Mucosa of descending colon (tissue), 3 donors: Measurements from ENCODE around the gene ISCU. TPM values are rescaled to one million over a fixed set of nuclear protein-coding genes. Genes with fewer than 3 reads are reported as not detected.
A peak's percentile ranks its signal among the peaks of the same experiment; 100 is the strongest.
"Not testable (repeated sequence)": the region's sequence is repeated elsewhere in the genome, so short reads cannot be mapped to it uniquely, and the experiment has no call there.

Source experiments
- ATAC-seq: fragments of 200-7000 bp; cut with Tn5 transposase; one replicate; pipeline ENCODE4 v1.9.1; 2020; ENCODE audit warnings: mild to moderate bottlenecking, moderate library complexity
- DNase-seq, 3 donors: peaks; one replicate each; pipeline ENCODE4 v3.0.0-alpha.2; 2020
- H3K36me3 ChIP-seq: fragments of 200-600 bp; one replicate; pipeline ENCODE4 v1.8.0; 2021; ENCODE audit warnings: low read depth, mild to moderate bottlenecking
- H3K4me1 ChIP-seq: fragments of 200-600 bp; one replicate; pipeline ENCODE4 v1.8.0; 2021; ENCODE audit warnings: low read depth, mild to moderate bottlenecking
- H3K4me3 ChIP-seq: fragments of 200-600 bp; one replicate; pipeline ENCODE4 v1.8.0; 2021; ENCODE audit warnings: mild to moderate bottlenecking
- H3K9me3 ChIP-seq: fragments of 200-600 bp; one replicate; pipeline ENCODE4 v1.8.0; 2021; ENCODE audit warnings: mild to moderate bottlenecking
- intact Hi-C, 2 donors: fragments of 100-400 bp; cut with DNase I in 1 of 2; cut with micrococcal nuclease in 1 of 2; formaldehyde crosslinking; loops; one replicate each; pipeline versions ENCODE4 v1.11.0 to v1.11.1; 2022; cut with DNase I, micrococcal nuclease
- total RNA-seq, 3 donors: library from RNA; stranded (reverse); fragmentation: NEBNext Ultra II Directional in 2 of 3; extraction: Animal tissue kit (Norgen Biotek cat#: 25700) in 2 of 3; gene quantifications; one replicate each; pipeline versions ENCODE4 v1.2.1 to v1.2.4, GENCODE V29; 2021 to 2023
- TF ChIP-seq, protein P1 (sequence below): fragments of 200-600 bp; IDR thresholded peaks from one replicate; pipeline ENCODE4 v1.8.0; 2022; ENCODE audit warnings: antibody characterized with exemption, mild to moderate bottlenecking
- donor health status: DM: no; HTN: no; CAD: no; lungs with moderate emphysema.
- donor health status: DM: no; HTN: no; CAD: no.
- donor health status: DM: no; HTN: yes; CAD: no.

ISCU gene
- total RNA-seq, 3 donors from 2014 or later = 94.7 to 155 (median 107) TPM

DNA sequence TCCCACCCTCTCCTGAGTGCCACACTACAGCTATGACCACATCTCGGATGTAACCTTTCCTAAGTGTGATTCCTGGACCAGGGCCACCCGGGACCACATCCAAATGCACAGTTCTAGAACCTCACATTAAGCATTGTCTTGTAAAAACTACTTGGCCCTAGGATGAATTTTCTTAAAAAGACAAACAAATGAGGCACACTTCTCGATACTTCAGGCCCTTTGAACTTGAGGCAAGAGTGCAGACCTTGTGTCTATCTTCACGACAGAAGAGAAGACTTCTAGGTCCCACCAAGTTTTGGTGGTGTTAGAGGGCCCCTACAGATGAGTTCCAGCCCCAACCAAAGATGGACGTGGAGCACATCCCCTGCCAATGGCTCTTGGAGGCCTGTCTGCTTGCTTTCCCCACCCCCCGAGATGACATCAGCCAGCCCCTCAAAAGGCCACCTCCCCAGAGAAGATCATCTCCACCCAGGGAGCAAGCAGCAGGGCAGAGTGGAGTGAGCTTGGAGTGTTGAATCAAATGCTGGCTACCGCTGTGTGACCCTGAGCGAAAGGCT, 9.3 kb downstream of the ISCU start:
- no peak overlapping the region for H3K4me3 ChIP-seq
- intact Hi-C loops = no loop called here
- ATAC-seq (no peak), DNase-seq (no peak)
- H3K9me3 ChIP-seq = no peaks in the 10 kb centered on the region
- H3K36me3 ChIP-seq = peaks cover 17% of the 10 kb centered on the region
- TF ChIP-seq, protein P1, sequence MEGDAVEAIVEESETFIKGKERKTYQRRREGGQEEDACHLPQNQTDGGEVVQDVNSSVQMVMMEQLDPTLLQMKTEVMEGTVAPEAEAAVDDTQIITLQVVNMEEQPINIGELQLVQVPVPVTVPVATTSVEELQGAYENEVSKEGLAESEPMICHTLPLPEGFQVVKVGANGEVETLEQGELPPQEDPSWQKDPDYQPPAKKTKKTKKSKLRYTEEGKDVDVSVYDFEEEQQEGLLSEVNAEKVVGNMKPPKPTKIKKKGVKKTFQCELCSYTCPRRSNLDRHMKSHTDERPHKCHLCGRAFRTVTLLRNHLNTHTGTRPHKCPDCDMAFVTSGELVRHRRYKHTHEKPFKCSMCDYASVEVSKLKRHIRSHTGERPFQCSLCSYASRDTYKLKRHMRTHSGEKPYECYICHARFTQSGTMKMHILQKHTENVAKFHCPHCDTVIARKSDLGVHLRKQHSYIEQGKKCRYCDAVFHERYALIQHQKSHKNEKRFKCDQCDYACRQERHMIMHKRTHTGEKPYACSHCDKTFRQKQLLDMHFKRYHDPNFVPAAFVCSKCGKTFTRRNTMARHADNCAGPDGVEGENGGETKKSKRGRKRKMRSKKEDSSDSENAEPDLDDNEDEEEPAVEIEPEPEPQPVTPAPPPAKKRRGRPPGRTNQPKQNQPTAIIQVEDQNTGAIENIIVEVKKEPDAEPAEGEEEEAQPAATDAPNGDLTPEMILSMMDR = no peak
- peaks cover 22% of the 10 kb centered on the region for H3K4me1 ChIP-seq

DNA sequence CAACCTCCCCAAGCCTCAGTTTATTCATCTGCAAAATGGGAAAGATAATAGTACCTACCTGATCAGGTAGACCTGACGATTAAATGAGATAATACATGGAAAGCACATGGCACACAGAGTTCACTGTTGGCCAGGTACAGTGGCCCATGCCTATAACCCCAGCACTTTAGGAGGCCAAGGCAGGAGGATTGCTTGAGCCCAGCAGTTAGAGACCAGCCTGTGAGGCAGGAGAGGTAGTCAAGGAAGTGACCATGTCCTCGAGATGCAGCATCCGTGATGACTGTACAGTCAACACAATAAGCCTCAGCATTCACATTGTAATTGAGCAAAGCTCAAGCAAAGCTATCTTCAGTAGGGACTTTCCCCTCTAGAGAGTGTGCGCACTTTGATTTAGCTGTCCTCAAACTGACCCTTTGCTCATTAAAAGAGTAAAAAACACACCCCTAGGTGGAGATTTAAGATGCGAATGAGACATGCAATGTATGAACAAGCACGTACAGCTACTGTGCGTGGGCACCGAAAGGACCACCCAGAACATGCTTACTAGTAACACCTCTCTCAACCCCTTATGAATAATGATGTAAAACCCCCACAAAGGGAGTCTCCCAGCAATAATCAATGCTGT, 9.9 kb downstream of the ISCU start:
- H3K9me3 ChIP-seq = no peaks in the 10 kb centered on the region
- intact Hi-C loops = no loop called here
- peak in 1 of 3 donors; percentile 35 for DNase-seq
- H3K36me3 ChIP-seq = peaks cover 12% of the 10 kb centered on the region
- H3K4me3 ChIP-seq = no peak overlapping the region
- H3K4me1 ChIP-seq = peaks cover 22% of the 10 kb centered on the region
- peak; percentile 81 for ATAC-seq
- TF ChIP-seq, protein P1 = no peak

GRCh38 chr12:108573317-108573716, 10.9 kb downstream of the ISCU start:
- ATAC-seq = peak; percentile 61
- no peaks in the 10 kb centered on the region for H3K9me3 ChIP-seq
- H3K4me1 ChIP-seq = peaks cover 12% of the 10 kb centered on the region
- H3K4me3 ChIP-seq = no peak overlapping the region
- DNase-seq = no peak
- intact Hi-C loops = no loop called here
- TF ChIP-seq, protein P1 = no peak
- peaks cover 5% of the 10 kb centered on the region for H3K36me3 ChIP-seq

- ATAC-seq, H3K9me3 ChIP-seq, intact Hi-C loops: not testable (repeated sequence)
Observed at GRCh38 chr12:108574276-108574675, 11.9 kb downstream of the ISCU start.

GRCh38 chr12:108575199-108575912, 13.0 kb downstream of the ISCU start:
- Histone ChIP-seq H3K9me3 (no peaks in the 10 kb centered on the region), H3K4me1 (peaks cover 9% of the 10 kb centered on the region), H3K36me3 (no peaks in the 10 kb centered on the region), H3K4me3 (no peak overlapping the region)
- intact Hi-C loops = no loop called here
- TF ChIP-seq, protein P1 = no peak
- ATAC-seq (no peak), DNase-seq (no peak)

More at GRCh38 chr12:108574276-108574675, 11.9 kb downstream of the ISCU start:
- H3K4me3 ChIP-seq, H3K36me3 ChIP-seq, H3K4me1 ChIP-seq, DNase-seq: not testable (repeated sequence)

DNA sequence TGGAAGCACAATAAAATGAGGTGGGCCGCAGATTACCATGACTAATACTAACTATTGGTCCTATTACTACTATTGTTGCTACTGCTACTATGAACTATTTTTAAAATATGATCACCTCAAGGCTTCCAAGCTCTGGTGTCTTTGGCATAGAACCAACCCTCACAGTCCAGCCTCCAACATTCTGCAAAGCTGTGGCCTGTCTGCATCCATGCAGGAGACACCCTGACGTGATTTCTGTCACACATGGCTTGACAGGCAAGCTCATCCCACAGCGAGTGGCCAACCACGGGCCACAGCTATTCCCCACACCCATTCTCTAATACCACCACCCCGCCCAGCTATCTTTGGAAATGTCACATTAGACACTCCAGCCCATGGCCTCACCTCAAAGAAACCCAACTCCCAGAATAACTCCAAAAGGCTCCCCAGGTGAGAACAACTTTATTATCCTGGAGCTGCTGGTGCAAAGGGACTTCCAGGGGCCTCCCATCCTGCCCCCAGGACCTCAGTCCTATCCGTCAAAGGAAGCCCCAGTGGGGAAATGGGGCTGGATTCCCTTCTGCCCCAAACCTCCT, 14.4 kb downstream of the ISCU start:
- TF ChIP-seq, protein P1 = no peak
- intact Hi-C loops = no loop called here
- Histone ChIP-seq H3K9me3 (no peaks in the 10 kb centered on the region), H3K4me3 (no peak overlapping the region), H3K36me3 (no peaks in the 10 kb centered on the region), H3K4me1 (peaks cover 9% of the 10 kb centered on the region)
- DNase-seq (no peak), ATAC-seq (no peak)
